ENCODE data around the gene MDFI. TPM values are rescaled to one million over a fixed set of nuclear protein-coding genes. Genes with fewer than 3 reads are reported as not detected.

The MDFI gene
- total RNA-seq, 1 donor from 2014 or later = 84.6 TPM

GRCh38 chr6:41650120-41650519, 11.9 kb downstream of the MDFI start:
- no peak for TF ChIP-seq CTCF (IDR thresholded peaks at IDR 0.05; ENCODE audit: insufficient read depth, low read length, poor library complexity, severe bottlenecking)
- H3K4me3 ChIP-seq (ENCODE audit: low read depth, low read length) = no peak overlapping the region
- H3K27me3 ChIP-seq (ENCODE audit: control insufficient read depth, insufficient read depth, low read length) = no peaks in the 10 kb centered on the region
- H3K36me3 ChIP-seq (ENCODE audit: control insufficient read depth, insufficient read depth, low read length) = no peaks in the 10 kb centered on the region
- DNase-seq (ENCODE audit: low read depth) = no peak

DNA sequence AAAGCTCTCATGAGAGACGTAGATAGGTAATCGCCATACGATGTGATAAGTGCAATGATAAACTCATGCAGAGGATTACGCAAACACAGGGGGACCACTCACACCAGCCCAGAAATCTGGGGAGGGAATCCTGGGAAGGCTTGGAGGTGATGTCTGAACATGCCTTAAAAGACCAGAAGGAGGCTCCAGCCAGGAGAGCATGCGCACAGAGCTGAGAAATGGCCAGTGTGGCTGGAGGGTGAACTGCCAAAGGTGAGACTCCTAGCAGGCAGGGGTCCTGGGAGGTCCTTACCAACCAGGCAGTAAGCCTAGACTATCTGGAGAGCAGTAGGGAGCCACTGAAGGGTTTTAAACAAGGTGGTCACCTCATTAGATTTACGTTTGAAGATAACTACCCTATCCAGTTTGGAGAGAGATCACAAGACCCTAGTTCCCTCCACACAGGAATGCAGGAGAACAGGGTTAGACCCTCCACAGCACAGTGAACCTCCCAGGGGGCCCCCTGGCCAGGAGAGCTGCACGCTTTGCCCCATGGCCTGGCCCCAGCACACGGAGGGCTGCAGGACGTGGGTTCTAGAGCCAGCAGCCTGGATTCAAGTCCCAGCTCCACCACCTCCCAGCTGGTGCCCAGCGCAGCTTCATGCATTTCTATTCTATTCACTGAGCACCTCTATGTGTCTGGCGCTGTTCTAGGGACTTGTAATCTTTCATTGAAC, 13.1 kb downstream of the MDFI start:
- DNase-seq (ENCODE audit: low read depth) = no peak
- H3K4me3 ChIP-seq (ENCODE audit: low read depth, low read length) = no peak overlapping the region
- TF ChIP-seq CTCF (IDR thresholded peaks at IDR 0.05; ENCODE audit: insufficient read depth, low read length, poor library complexity, severe bottlenecking) = no peak
- no peaks in the 10 kb centered on the region for H3K36me3 ChIP-seq (ENCODE audit: control insufficient read depth, insufficient read depth, low read length)
- H3K27me3 ChIP-seq (ENCODE audit: control insufficient read depth, insufficient read depth, low read length) = peaks cover 2% of the 10 kb centered on the region

DNA sequence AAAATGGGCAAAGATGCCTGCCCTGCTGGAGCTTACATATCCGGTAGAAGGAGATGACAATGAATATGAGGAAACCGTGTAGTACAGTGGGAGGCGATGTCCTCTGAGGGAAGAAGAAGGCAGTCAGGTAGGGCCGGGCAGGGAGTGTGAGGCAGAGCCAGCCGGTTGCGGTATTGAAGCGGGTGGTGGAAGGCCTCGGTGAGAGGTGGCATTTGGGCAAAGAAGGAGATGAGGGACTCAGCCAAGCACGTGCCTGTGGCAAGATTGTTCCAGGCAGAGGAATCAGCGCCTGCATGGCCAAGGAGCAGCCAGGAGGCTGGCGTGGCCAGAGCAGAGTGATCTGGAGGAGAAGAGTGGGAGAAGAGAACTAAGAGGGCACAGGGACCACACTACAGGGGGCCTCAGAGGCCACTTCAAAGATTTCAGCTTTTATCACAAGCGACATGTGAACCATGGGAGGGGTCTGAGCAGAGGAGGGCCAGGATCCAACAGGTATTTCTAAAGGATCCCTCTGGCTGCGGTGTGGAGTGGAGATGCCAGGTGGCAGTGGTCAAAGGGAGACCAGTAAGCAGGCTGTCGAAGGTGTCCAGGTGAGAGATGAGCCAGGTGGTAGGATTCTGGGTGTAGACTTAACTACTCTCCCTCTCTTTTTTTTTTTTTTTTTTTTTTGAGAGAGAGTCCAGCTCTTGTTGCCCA, 13.8 kb downstream of the MDFI start:
- H3K4me3 ChIP-seq (ENCODE audit: low read depth, low read length) = no peak overlapping the region
- no peaks in the 10 kb centered on the region for H3K36me3 ChIP-seq (ENCODE audit: control insufficient read depth, insufficient read depth, low read length)
- peaks cover 2% of the 10 kb centered on the region for H3K27me3 ChIP-seq (ENCODE audit: control insufficient read depth, insufficient read depth, low read length)
- DNase-seq (ENCODE audit: low read depth) = no peak
- TF ChIP-seq CTCF (IDR thresholded peaks at IDR 0.05; ENCODE audit: insufficient read depth, low read length, poor library complexity, severe bottlenecking) = no peak

- TF ChIP-seq CTCF (IDR thresholded peaks at IDR 0.05; ENCODE audit: insufficient read depth, low read length, poor library complexity, severe bottlenecking) = no peak
- Histone ChIP-seq H3K27me3 (ENCODE audit: control insufficient read depth, insufficient read depth, low read length) (peaks cover 8% of the 10 kb centered on the region), H3K36me3 (ENCODE audit: control insufficient read depth, insufficient read depth, low read length) (no peaks in the 10 kb centered on the region), H3K4me3 (ENCODE audit: low read depth, low read length) (no peak overlapping the region)
- DNase-seq (ENCODE audit: low read depth) = no peak
Measured at GRCh38 chr6:41652866-41653652, 14.8 kb downstream of the MDFI start.

DNA sequence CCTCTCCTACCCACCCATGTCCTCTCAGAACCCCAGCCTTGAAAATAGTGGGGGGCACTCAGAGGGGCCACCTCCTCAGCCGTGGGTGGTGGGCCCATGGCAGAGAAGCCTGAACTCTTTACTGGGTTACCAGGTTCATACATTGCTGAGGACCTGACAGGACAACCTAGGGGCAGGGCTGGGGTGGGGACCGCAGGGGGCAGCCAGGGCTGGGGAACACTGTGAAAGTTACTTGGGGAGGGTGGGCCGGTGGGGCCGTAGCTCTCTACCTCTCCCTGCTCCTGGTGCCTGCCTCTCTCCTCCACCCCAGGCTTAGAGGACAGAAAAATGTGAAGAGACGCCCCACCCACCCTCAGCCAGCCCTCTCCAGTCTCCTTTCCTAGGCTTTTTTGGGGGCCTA, 15.4 kb downstream of the MDFI start:
- H3K27me3 ChIP-seq (ENCODE audit: control insufficient read depth, insufficient read depth, low read length) = peaks cover 14% of the 10 kb centered on the region
- no peak for DNase-seq (ENCODE audit: low read depth)
- no peak for TF ChIP-seq CTCF (IDR thresholded peaks at IDR 0.05; ENCODE audit: insufficient read depth, low read length, poor library complexity, severe bottlenecking)
- no peak overlapping the region for H3K4me3 ChIP-seq (ENCODE audit: low read depth, low read length)
- no peaks in the 10 kb centered on the region for H3K36me3 ChIP-seq (ENCODE audit: control insufficient read depth, insufficient read depth, low read length)

All from kidney epithelial cell (primary cell).